Panc1 (cell line): ENCODE measurements around the gene GRIFIN. TPM values are rescaled to one million over a fixed set of nuclear protein-coding genes. Genes with fewer than 3 reads are reported as not detected.

Experiments
- ATAC-seq: fragments of 200-7000 bp; cut with Tn5 transposase; 2 replicates; pipeline ENCODE4 v1.9.1; 2020; ENCODE audit warnings: mild to moderate bottlenecking, moderate library complexity
- BruUV-seq: library from RNA; stranded (reverse); fragments of 400-500 nt; replicated peaks from 2 replicates; lab custom pipeline; 2021; lab: Mats Ljungman, UMichigan
- CTCF ChIA-PET: fragments of 300-600 bp; sonication (Branson Sonifier 250); formaldehyde crosslinking; loops from one replicate; lab custom pipeline; 2022; ENCODE audit warnings: antibody characterized with exemption; lab: Charles Lee
- POLR2A ChIA-PET: fragments of 300-600 bp; sonication (Branson Sonifier 250); formaldehyde crosslinking; loops from one replicate; lab custom pipeline; 2022; ENCODE audit warnings: antibody characterized with exemption; lab: Charles Lee
- DNase-seq: peaks from one replicate; pipeline ENCODE4 v3.0.0-alpha.2; 2010; ENCODE audit warnings: low read depth, low spot score
- H3K27ac ChIP-seq: 2 replicates; pipeline ENCODE4 v1.5.1; 2011; ENCODE audit warnings: mild to moderate bottlenecking, low read length, inconsistent platforms
- H3K27me3 ChIP-seq: fragments of 200-500 bp; sonication (Bioruptor generic); 2 replicates; pipeline ENCODE4 v1.6.0; 2014; ENCODE audit warnings: low read length, inconsistent platforms; ENCODE audit not compliant: control insufficient read depth, insufficient read depth
- H3K36me3 ChIP-seq: fragments of 200-500 bp; sonication (Bioruptor generic); 2 replicates; pipeline ENCODE4 v1.5.1; 2014; ENCODE audit warnings: inconsistent platforms, mild to moderate bottlenecking, low read length, moderate library complexity; ENCODE audit not compliant: control insufficient read depth, insufficient read depth
- H3K4me1 ChIP-seq: 2 replicates; pipeline ENCODE4 v1.5.1; 2011; ENCODE audit warnings: inconsistent platforms, mild to moderate bottlenecking, low read length, moderate library complexity; ENCODE audit not compliant: control insufficient read depth, insufficient read depth
- H3K4me3 ChIP-seq, 2 experiments: 2 replicates each; pipeline ENCODE4 v1.5.1; 2011 to 2012; ENCODE audit warnings: low read depth in 2 of 2, low read length in 2 of 2, mild to moderate bottlenecking in 2 of 2, inconsistent platforms in 1 of 2, moderate library complexity in 1 of 2
- H3K9me3 ChIP-seq: fragments of 200-500 bp; sonication (Bioruptor generic); 2 replicates; pipeline ENCODE4 v1.5.1; 2014; ENCODE audit warnings: low read depth, mild to moderate bottlenecking, inconsistent platforms, low read length, moderate library complexity; ENCODE audit not compliant: control insufficient read depth, insufficient read depth
- POLR2AphosphoS5 ChIP-seq: IDR thresholded peaks from 2 replicates; pipeline ENCODE4 v1.6.1; 2012; ENCODE audit warnings: mild to moderate bottlenecking, low read depth, low read length, moderate library complexity
- SIN3A ChIP-seq: IDR thresholded peaks from 2 replicates; pipeline ENCODE4 v1.6.1; 2012; ENCODE audit warnings: low read depth, mild to moderate bottlenecking, low read length, moderate library complexity, borderline replicate concordance; ENCODE audit not compliant: insufficient read depth
- TCF7L2 ChIP-seq: IDR thresholded peaks from 2 replicates; pipeline ENCODE4 v1.6.1; 2011; ENCODE audit warnings: mild to moderate bottlenecking, low read depth, low read length, inconsistent platforms
- in situ Hi-C: cut with HindIII; loops from 2 replicates; pipeline ENCODE4 v1.10.0; 2016; ENCODE audit warnings: low sequenced_read_pairs, low pct_unique_long_range_greater_than_20kb
- intact Hi-C: fragments of 100-400 bp; cut with micrococcal nuclease; formaldehyde crosslinking; loops from one replicate; pipeline ENCODE4 v1.10.0; 2022; ENCODE audit not compliant: unreplicated experiment
- total RNA-seq: library from RNA; stranded (reverse); gene quantifications from one replicate; pipeline ENCODE4 v1.2.1, GENCODE V29; 2021; ENCODE audit not compliant: unreplicated experiment
- TF ChIP-seq, protein P1 (sequence below): fragments of 450-650 bp; IDR thresholded peaks from 2 replicates; pipeline ENCODE4 v1.5.1; 2017; ENCODE audit warnings: mild to moderate bottlenecking
- TF ChIP-seq, protein P2 (sequence below), 2 experiments: IDR thresholded peaks; 2 replicates each; pipeline ENCODE4 v1.6.1; 2011 to 2012; ENCODE audit warnings: low read depth in 2 of 2, control low read depth in 1 of 2, low read length in 1 of 2, mild to moderate bottlenecking in 1 of 2, moderate library complexity in 1 of 2; ENCODE audit not compliant: insufficient read depth in 1 of 2

Gene GRIFIN
- total RNA-seq, 1 experiment from 2014 or later = not detected

DNA sequence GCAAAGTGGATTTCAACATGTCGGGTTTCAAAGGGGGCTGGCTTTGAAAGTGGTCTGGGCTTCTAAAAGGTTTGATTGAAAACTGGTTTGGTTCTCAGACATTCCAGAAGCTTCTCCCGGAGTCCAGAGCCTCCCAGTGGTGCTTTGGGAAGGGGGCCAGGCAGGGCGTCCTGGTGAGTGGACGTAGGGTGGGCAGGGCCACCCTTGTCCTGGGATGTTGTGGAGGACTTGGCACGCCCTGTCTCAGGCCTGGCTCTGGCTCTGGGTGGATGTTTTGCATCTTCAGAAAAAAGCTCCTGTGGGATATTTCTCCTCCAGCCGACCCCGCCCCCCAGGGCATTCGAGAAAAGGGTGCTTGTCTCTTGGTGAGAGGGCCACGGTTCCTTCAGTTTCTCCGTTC, 31.2 kb downstream of the GRIFIN start:
- H3K27me3 ChIP-seq = no peaks in the 10 kb centered on the region
- TF ChIP-seq, protein P1, sequence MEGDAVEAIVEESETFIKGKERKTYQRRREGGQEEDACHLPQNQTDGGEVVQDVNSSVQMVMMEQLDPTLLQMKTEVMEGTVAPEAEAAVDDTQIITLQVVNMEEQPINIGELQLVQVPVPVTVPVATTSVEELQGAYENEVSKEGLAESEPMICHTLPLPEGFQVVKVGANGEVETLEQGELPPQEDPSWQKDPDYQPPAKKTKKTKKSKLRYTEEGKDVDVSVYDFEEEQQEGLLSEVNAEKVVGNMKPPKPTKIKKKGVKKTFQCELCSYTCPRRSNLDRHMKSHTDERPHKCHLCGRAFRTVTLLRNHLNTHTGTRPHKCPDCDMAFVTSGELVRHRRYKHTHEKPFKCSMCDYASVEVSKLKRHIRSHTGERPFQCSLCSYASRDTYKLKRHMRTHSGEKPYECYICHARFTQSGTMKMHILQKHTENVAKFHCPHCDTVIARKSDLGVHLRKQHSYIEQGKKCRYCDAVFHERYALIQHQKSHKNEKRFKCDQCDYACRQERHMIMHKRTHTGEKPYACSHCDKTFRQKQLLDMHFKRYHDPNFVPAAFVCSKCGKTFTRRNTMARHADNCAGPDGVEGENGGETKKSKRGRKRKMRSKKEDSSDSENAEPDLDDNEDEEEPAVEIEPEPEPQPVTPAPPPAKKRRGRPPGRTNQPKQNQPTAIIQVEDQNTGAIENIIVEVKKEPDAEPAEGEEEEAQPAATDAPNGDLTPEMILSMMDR = no peak
- TF ChIP-seq TCF7L2 (no peak), POLR2AphosphoS5 (no peak), SIN3A (no peak)
- TF ChIP-seq, protein P2, sequence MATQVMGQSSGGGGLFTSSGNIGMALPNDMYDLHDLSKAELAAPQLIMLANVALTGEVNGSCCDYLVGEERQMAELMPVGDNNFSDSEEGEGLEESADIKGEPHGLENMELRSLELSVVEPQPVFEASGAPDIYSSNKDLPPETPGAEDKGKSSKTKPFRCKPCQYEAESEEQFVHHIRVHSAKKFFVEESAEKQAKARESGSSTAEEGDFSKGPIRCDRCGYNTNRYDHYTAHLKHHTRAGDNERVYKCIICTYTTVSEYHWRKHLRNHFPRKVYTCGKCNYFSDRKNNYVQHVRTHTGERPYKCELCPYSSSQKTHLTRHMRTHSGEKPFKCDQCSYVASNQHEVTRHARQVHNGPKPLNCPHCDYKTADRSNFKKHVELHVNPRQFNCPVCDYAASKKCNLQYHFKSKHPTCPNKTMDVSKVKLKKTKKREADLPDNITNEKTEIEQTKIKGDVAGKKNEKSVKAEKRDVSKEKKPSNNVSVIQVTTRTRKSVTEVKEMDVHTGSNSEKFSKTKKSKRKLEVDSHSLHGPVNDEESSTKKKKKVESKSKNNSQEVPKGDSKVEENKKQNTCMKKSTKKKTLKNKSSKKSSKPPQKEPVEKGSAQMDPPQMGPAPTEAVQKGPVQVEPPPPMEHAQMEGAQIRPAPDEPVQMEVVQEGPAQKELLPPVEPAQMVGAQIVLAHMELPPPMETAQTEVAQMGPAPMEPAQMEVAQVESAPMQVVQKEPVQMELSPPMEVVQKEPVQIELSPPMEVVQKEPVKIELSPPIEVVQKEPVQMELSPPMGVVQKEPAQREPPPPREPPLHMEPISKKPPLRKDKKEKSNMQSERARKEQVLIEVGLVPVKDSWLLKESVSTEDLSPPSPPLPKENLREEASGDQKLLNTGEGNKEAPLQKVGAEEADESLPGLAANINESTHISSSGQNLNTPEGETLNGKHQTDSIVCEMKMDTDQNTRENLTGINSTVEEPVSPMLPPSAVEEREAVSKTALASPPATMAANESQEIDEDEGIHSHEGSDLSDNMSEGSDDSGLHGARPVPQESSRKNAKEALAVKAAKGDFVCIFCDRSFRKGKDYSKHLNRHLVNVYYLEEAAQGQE (IDR thresholded peaks at IDR 0.05; ENCODE audit: insufficient read depth in 1 of 2, low read depth in 2 of 2, low read length in 1 of 2) = no peak
- no peak overlapping the region for H3K27ac ChIP-seq
- in situ Hi-C loops (no loop called here), intact Hi-C loops (no loop called here)
- DNase-seq (no peak), ATAC-seq (no peak)
- BruUV-seq = no TSS peak
- H3K9me3 ChIP-seq = no peaks in the 10 kb centered on the region
- no peak overlapping the region for H3K4me3 ChIP-seq
- POLR2A ChIA-PET = interaction anchor here (0.6 kb wide), 1 partner anchor 24 kb away, joined by 3 read pairs; no protein-coding TSS in a partner anchor
- peaks cover 4% of the 10 kb centered on the region; the same call in 1 of the 2 replicates for H3K4me1 ChIP-seq
- H3K36me3 ChIP-seq = no peaks in the 10 kb centered on the region
- CTCF ChIA-PET = no interaction called here

DNA sequence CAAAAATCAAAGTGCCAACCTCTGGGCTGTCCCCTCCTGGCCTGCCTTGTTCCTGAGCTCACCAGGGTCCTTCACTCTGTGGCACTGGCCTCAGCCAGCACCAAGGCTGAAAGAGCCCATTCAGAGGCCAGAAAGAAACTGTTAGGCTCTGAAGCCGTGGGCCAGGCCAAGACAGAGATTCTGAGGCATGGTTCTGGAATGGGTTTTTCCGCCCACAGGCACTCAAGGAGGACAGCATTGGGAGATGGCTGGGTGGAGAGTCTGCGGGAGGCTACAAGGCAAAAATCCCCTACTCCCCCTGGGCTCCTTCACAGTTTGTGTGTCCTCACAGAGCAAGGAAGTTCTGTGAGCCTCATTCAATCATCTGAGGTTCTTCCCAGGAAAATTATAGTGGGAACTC, 31.7 kb downstream of the GRIFIN start:
- CTCF ChIA-PET = no interaction called here
- POLR2A ChIA-PET = interaction anchor here (0.6 kb wide), 1 partner anchor 123 kb away, joined by 3 read pairs; no protein-coding TSS in a partner anchor

More for the DNA sequence above, 31.7 kb downstream of the GRIFIN start:
- ATAC-seq = peak; percentile 37; the same call in 1 of the 2 replicates
- BruUV-seq = no TSS peak
- Histone ChIP-seq H3K9me3 (no peaks in the 10 kb centered on the region), H3K4me1 (peaks cover 4% of the 10 kb centered on the region; the same call in 1 of the 2 replicates), H3K4me3 (no peak overlapping the region), H3K27ac (no peak overlapping the region), H3K27me3 (no peaks in the 10 kb centered on the region), H3K36me3 (no peaks in the 10 kb centered on the region)
- in situ Hi-C loops = no loop called here
- TF ChIP-seq, protein P1 = no peak
- TF ChIP-seq POLR2AphosphoS5 = no peak
- TF ChIP-seq SIN3A = no peak
- no peak for TF ChIP-seq TCF7L2
- TF ChIP-seq, protein P2 (IDR thresholded peaks at IDR 0.05; ENCODE audit: insufficient read depth in 1 of 2, low read depth in 2 of 2, low read length in 1 of 2) = no peak
- intact Hi-C loops = no loop called here
- no peak for DNase-seq
